Ramos (cell line): ENCODE data around the gene MYOF.
"Not testable (repeated sequence)": the region's sequence is repeated elsewhere in the genome, so short reads cannot be mapped to it uniquely, and the experiment has no call there.

ENCODE experiments used
- in situ Hi-C: fragments of 300-500 bp; cut with MboI; formaldehyde crosslinking; loops from one replicate; pipeline ENCODE4 v1.14.3; 2022; ENCODE audit warnings: low sequenced_read_pairs; ENCODE audit not compliant: unreplicated experiment

The MYOF gene

DNA sequence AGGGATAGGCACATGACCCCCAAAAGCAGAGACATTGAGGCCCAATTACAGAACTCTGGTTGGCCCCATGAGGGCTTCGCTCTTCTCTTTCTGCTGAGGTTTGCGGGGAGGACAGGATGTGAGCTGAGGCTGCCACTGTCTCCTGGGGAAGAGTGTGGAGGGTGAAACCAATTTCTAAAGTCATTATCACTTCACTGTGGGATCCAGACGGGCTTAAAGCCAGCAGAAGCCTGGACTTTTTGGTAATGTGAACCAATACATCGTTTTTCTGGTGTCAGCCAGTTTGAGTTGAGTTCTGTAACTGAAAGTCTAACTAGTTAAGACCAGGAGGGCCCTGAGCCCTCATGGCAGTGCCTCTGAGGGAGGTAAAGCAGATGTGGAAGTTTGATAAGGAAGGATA, 163.0 kb downstream of the MYOF start:
- in situ Hi-C loops, result no loop called here

DNA sequence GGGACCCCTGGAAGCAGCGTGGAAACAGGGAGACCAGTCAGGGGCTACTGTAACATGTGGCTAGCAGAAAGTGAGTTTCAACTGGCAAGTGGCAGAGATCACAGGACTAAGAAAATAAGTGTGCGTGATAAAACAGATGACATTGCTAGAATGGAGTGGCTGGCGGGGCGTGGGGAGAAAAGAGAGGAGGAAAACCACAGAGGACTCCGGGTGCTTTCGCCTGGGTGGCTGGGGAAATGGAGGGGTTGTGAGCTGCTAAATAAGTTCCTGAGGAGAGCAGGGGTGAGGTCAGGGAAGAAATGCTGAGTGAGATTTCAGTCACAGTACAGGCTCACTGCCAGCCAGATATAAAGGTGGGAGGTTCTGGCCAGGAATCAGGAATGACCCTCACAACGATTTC, 166.9 kb downstream of the MYOF start:
- in situ Hi-C loops, result no loop called here

DNA sequence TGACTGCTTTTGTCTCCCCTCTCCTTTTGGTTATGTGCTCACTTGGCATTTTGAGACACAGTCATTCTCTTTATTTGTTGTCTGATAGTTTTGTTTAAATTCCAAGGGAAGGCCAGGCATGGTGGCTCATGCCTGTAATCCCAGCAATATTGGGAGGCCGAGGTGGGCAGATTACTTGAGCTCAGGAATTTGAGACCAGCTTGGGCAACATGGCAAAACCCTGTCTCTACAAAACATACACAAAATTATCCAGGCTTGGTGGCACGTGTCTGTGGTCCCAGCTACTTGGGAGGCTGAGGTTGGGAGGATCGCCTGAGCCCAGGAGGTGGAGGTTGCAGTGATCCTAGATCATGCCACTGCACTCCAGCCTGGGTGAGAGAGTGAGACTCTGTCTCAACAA, 167.5 kb downstream of the MYOF start:
- in situ Hi-C loops, result not testable (repeated sequence)

DNA sequence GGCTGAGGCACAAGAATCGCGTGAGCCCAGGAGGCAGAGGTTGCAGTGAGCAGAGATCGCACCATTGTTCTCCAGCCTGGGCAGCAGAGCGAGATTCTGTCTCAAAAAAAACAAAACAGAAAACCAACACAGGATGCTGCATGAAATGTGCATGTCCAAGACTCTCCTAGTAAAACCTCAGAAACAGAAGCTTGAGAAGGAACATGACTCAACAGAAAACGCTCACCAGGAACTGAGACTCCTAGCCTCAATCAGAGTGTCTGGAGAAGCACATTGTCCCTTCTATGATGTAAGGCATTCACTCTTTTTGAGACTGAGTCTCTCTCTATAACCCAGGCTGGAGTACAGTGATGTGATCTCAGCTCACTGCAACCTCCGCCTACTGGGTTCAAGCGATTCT, 168.3 kb downstream of the MYOF start:
- in situ Hi-C loops, result no loop called here

DNA sequence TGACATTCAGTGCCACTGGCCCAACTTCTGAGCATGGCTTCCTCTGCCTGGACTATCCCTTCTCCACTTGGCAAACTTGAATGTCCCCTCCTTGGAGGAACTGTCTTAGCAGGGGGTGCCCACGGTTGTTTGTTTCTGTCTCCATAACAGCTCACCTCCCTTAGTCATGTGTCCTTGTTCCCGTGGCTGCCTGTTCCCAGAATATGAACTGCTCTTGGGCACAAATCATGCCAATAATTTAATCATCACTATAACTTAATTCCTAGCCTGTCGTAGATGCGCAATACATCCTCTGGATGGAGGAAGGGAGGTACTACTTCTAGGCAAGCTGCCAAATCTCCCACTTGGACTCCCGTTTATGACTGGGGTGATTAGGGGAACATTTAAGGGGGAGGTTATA, 173.1 kb downstream of the MYOF start:
- in situ Hi-C loops, result no loop called here

- in situ Hi-C loops, result no loop called here
These were observed 177.0 kb downstream of the MYOF start for GRCh38 chr10:93305122-93305521.

GRCh38 chr10:93300981-93301380, 181.2 kb downstream of the MYOF start:
- in situ Hi-C loops, result no loop called here

DNA sequence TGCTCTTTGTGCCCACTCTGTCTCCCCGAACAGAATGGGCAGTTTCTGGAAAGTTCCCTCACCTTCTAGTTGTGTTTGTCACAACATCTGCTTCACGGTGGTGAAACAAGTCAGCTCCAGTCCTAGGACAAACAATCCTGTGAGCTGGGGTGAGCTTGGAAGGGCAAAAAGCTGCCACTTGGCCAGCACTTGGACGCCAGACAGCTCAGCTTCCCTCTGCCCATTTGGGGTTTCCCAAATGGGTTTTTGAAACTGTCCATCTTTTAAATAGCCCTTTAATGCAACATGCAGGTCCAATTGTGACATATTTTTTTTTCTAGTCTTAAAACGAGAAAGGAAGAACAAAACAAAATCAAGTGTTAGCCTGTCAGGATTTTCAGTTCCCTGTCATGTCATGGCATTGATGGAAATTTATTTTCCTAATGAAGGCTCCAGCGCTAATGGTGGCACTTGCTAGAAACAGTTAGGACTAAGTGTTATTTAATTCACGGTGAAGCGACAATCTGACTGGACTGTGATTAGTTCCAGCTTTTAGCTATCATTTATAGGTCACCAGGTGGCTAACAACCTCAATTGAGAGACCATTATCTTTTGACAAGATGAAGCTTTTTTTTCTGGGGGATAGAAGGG, 181.7 kb downstream of the MYOF start:
- in situ Hi-C loops, result no loop called here

DNA sequence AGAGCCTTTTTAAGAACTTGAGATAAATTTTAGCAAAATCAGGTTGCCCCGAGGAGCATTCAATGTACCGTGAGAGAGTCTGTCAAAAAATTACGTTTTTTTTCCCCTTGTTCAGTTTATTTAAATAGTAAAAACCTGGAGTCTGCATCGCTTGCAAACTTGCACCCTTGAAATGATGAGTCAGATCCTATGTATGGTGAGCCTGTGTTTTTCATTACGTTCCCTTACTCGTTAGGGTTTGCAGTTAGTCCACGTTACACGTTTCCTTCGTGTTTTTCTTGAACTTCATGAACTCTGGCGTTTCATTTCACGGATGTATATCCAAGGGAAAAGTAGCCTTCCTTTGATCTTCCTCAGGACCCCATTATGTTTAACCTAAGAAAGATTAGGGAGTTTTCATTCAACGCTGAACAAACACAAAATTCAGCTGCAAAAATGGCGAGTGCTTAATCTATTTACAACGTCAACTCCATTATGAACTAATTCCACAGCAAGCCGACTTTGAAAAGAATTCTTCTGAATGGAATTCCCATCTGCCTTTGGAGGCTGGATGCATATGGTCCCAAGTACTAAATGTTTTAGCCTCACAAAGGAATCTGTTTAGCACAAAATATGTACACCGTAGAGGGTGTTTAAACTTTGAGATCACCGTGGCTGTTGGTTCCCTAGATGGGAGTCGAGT, 182.4 kb downstream of the MYOF start:
- in situ Hi-C loops, result no loop called here

DNA sequence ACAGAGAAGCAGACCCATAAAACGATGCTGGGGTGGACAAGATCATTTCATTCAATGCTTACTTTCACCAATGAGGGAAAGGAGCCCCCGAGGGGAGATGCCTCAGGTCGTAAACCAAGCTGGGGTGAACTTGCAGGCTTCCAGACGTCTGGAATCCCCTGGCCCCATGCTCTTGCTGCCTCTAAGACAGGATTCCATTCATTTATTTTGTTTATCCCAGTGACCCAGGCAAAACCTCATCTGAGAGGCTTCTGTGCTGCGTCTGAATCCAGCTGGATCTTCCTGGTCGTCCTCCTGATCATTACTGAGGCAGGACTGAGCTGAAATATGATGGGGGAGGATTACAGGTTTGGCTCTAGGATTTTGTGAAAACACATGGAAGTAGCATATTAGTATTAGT, 182.9 kb downstream of the MYOF start:
- in situ Hi-C loops, result no loop called here

DNA sequence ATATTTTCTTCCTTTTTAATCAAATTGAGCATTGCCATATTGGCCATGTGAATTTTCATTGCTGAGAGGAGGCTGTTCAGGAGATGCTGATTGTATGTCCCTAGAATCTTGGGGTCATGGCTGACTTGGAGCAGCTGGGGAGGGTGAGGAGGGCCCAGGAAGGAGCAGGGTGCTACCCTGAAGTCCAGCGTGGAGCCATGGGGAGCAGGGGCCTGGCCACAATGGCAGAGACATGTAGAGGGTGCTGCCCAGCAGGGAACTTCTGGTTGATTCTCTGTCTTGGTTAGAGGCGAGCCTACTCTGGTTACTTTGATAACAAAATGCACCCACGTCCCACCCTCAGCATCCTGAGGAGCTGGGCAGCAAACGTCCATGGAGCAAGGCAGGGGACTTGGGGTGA, 186.0 kb downstream of the MYOF start:
- in situ Hi-C loops, result no loop called here

GRCh38 chr10:93293999-93294398, 188.1 kb downstream of the MYOF start:
- in situ Hi-C loops, result no loop called here

DNA sequence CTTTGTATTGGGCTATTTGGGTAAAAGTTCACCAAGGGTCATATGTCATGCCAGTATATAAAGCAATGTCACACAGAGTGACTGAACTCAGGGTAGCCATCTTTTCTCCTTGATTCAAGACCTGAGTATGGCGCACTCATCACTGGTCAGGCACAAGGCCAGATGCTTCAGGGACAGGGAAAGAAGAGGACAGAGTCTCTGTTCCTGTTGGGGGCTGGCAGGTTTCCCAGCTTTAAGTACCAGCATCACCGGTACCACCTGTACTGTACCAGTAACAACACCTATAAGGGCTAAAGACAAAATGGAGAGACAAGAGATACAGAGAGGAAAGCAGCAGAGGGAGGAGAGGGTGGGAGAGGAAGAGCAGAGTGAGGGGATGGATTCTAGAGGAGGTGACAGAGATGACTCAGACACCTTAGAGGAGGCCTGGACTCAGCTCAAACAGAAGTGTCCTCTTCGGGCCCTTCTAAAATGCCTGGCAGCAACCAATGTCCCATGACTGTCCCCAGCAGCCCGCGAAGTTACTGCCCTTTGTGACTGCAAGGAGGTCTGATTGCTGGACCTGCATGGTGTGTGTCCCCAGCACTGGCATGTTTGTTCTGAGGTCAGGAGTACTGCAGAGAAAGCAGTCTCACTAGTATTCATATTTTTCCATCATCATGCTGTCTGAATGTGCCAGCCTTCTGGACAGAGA, 191.3 kb downstream of the MYOF start:
- in situ Hi-C loops, result no loop called here

- in situ Hi-C loops, result no loop called here
These were observed 193.2 kb downstream of the MYOF start for GRCh38 chr10:93288679-93289634.

DNA sequence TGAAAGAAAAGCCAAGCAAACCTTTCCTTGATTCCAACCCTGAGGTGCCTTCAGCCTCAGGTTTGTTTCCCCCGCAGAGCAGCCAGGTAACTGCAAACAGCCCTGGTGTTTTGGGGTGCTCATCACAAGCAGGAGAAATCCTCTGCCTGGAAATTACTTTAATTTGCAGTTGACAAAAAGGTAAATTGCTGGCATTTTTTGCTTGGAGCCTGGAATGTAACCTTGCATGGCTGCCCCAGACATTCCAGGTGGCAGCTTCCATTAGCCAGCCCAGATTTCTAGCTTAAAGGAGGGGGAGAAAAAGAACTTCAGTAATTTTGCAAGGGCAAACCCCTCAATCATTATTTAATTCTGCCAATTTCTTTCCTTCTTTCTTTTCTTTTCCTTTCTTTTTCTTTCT, 194.4 kb downstream of the MYOF start:
- in situ Hi-C loops, result no loop called here

DNA sequence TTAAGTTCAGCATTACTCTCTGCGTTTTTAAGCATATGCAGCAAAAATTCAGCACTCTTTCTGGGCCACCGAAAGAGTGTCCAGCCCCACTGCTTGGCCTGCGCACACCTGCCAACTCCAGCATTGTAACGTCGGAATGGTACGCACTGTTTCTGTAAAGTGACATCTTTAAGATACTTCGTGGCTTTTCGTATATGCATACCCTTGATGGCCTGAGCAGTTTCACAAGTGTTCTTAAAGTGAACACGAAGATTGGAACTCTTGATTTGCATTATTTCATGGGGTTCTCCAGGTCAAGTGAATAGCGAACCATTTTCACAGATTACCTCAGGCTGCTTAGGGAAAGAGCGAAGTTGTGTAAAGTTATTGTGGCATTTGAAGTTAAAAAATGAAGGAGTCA, 197.9 kb downstream of the MYOF start:
- in situ Hi-C loops, result loop anchor here (5.0 kb wide), 1 partner anchor 162 kb away; no protein-coding TSS in a partner anchor

- in situ Hi-C loops, result loop anchor here (5.0 kb wide), 1 partner anchor 159 kb away; no protein-coding TSS in a partner anchor
These were observed 200.8 kb downstream of the MYOF start for GRCh38 chr10:93281367-93281720.

GRCh38 chr10:93280699-93281366, 201.3 kb downstream of the MYOF start:
- in situ Hi-C loops, result loop anchor here (5.0 kb wide), 1 partner anchor 159 kb away; no protein-coding TSS in a partner anchor

GRCh38 chr10:93280121-93280698, 201.9 kb downstream of the MYOF start:
- in situ Hi-C loops, result loop anchor here (5.0 kb wide), 1 partner anchor 158 kb away; no protein-coding TSS in a partner anchor
